IMR-90 (cell line): ENCODE data around the gene MOB4. TPM values are rescaled to one million over a fixed set of nuclear protein-coding genes. Genes with fewer than 3 reads are reported as not detected.
"Not testable (repeated sequence)": the region's sequence is repeated elsewhere in the genome, so short reads cannot be mapped to it uniquely, and the experiment has no call there.

Source experiments
- ATAC-seq: fragments of 200-7000 bp; cut with Tn5 transposase; 2 replicates; pipeline ENCODE4 v1.9.1; 2020; ENCODE audit warnings: low read depth, mild to moderate bottlenecking, moderate library complexity
- BruUV-seq: library from RNA; stranded (reverse); fragments of 400-500 nt; replicated peaks from 2 replicates; lab custom pipeline; 2021; lab: Mats Ljungman, UMichigan
- CTCF ChIA-PET: fragments of 300-600 bp; formaldehyde crosslinking; extraction: SDS; loops from one replicate; lab custom pipeline; 2021; ENCODE audit warnings: antibody characterized with exemption; lab: Yijun Ruan, JAX
- POLR2A ChIA-PET: fragments of 300-600 bp; sonication (Branson Sonifier 250); formaldehyde crosslinking; loops from one replicate; lab custom pipeline; 2022; ENCODE audit warnings: antibody characterized with exemption; ENCODE audit not compliant: unreplicated experiment; lab: Charles Lee
- DNase-seq: peaks from one replicate; pipeline ENCODE4 v3.0.0; 2013
- H2AFZ ChIP-seq: replicated peaks from 2 replicates; pipeline ENCODE3; 2013; ENCODE audit warnings: low read length, mild to moderate bottlenecking; ENCODE audit not compliant: poor library complexity
- H2AK5ac ChIP-seq: 2 replicates; pipeline ENCODE4 v1.6.1; 2013; ENCODE audit warnings: low read depth, low read length, inconsistent platforms
- H2AK9ac ChIP-seq: replicated peaks from 2 replicates; pipeline ENCODE3; 2013; ENCODE audit warnings: mild to moderate bottlenecking, low read depth, low read length, moderate library complexity; ENCODE audit not compliant: poor library complexity
- H2BK120ac ChIP-seq: 2 replicates; pipeline ENCODE4 v1.6.1; 2013; ENCODE audit warnings: low read depth, low read length, inconsistent platforms
- H2BK15ac ChIP-seq: 3 replicates; pipeline ENCODE4 v1.6.1; 2013; ENCODE audit warnings: low read depth, low read length, inconsistent platforms
- H2BK20ac ChIP-seq: 2 replicates; pipeline ENCODE4 v1.6.1; 2013; ENCODE audit warnings: low read depth, mild to moderate bottlenecking, inconsistent platforms, low read length, moderate library complexity
- H2BK5ac ChIP-seq: 2 replicates; pipeline ENCODE4 v1.6.1; 2013; ENCODE audit warnings: mild to moderate bottlenecking, low read depth, low read length, inconsistent platforms; ENCODE audit not compliant: poor library complexity, severe bottlenecking
- H3K14ac ChIP-seq: replicated peaks from 2 replicates; pipeline ENCODE4 v1.6.1; 2013; ENCODE audit warnings: low read depth, low read length, inconsistent platforms
- H3K18ac ChIP-seq: 2 replicates; pipeline ENCODE4 v1.6.1; 2013; ENCODE audit warnings: low read depth, low read length, control low read depth
- H3K23ac ChIP-seq: 2 replicates; pipeline ENCODE4 v1.6.1; 2013; ENCODE audit warnings: low read depth, low read length, inconsistent platforms
- H3K27ac ChIP-seq: 2 replicates; pipeline ENCODE4 v1.5.1; 2013; ENCODE audit warnings: mild to moderate bottlenecking, control low read depth, low read length; ENCODE audit not compliant: insufficient read depth
- H3K27me3 ChIP-seq: 2 replicates; pipeline ENCODE4 v1.6.1; 2013; ENCODE audit warnings: low read length; ENCODE audit not compliant: control insufficient read depth, insufficient read depth
- H3K36me3 ChIP-seq: 2 replicates; pipeline ENCODE4 v1.6.1; 2013; ENCODE audit warnings: low read length, mixed read lengths; ENCODE audit not compliant: control insufficient read depth, insufficient read depth
- H3K4ac ChIP-seq: 2 replicates; pipeline ENCODE4 v1.6.1; 2013; ENCODE audit warnings: low read depth, low read length, inconsistent platforms
- H3K4me1 ChIP-seq: 2 replicates; pipeline ENCODE4 v1.6.1; 2013; ENCODE audit warnings: low read length, mixed read lengths; ENCODE audit not compliant: control insufficient read depth, insufficient read depth
- H3K4me2 ChIP-seq: 2 replicates; pipeline ENCODE4 v1.6.1; 2013; ENCODE audit warnings: low read depth, mild to moderate bottlenecking, control low read depth, low read length, moderate library complexity
- H3K4me3 ChIP-seq: 2 replicates; pipeline ENCODE4 v1.5.1; 2013; ENCODE audit warnings: low read depth, mild to moderate bottlenecking, control low read depth, low read length, moderate library complexity; ENCODE audit not compliant: insufficient read depth
- H3K56ac ChIP-seq: 2 replicates; pipeline ENCODE4 v1.6.1; 2013; ENCODE audit warnings: low read length, inconsistent platforms; ENCODE audit not compliant: insufficient read depth; ENCODE audit errors: extremely low read depth
- H3K79me1 ChIP-seq, 2 experiments: 2 replicates each; pipeline ENCODE4 v1.6.1; 2013; ENCODE audit warnings: low read length in 2 of 2, inconsistent platforms in 1 of 2, low read depth in 1 of 2
- H3K9ac ChIP-seq: 2 replicates; pipeline ENCODE4 v1.6.1; 2013; ENCODE audit warnings: low read depth, low read length, control low read depth
- H3K9me1 ChIP-seq: 2 replicates; pipeline ENCODE4 v1.6.1; 2013; ENCODE audit warnings: low read length, inconsistent platforms; ENCODE audit not compliant: insufficient read depth
- H3K9me3 ChIP-seq: 2 replicates; pipeline ENCODE4 v1.6.1; 2013; ENCODE audit warnings: low read length; ENCODE audit not compliant: control insufficient read depth, insufficient read depth
- H4K20me1 ChIP-seq: 2 replicates; pipeline ENCODE4 v1.6.1; 2013; ENCODE audit warnings: low read length, inconsistent platforms; ENCODE audit not compliant: insufficient read depth
- H4K5ac ChIP-seq: 2 replicates; pipeline ENCODE4 v1.6.1; 2013; ENCODE audit warnings: mild to moderate bottlenecking, low read depth, low read length, control low read depth
- H4K8ac ChIP-seq, 2 experiments: 2 replicates each; pipeline ENCODE4 v1.6.1; 2013; ENCODE audit warnings: low read depth in 2 of 2, low read length in 2 of 2, control low read depth in 1 of 2, inconsistent platforms in 1 of 2
- H4K91ac ChIP-seq: 2 replicates; pipeline ENCODE4 v1.6.1; 2013; ENCODE audit warnings: low read depth, low read length, inconsistent platforms; ENCODE audit not compliant: insufficient read depth
- CEBPB ChIP-seq: IDR thresholded peaks from 2 replicates; pipeline ENCODE4 v1.6.1; 2012; ENCODE audit warnings: low read depth, low read length, improper control_type of control experiment
- CHD1 ChIP-seq: IDR thresholded peaks from 2 replicates; pipeline ENCODE4 v1.6.1; 2012; ENCODE audit warnings: low read depth, low read length, improper control_type of control experiment
- MXI1 ChIP-seq: IDR thresholded peaks from 2 replicates; pipeline ENCODE4 v1.6.1; 2012; ENCODE audit warnings: low read depth, mild to moderate bottlenecking, low read length, moderate library complexity, borderline replicate concordance
- NFE2L2 ChIP-seq: fragments of 150-350 bp; IDR thresholded peaks from 2 replicates; pipeline ENCODE4 v1.6.1; 2016; ENCODE audit warnings: low read depth, mild to moderate bottlenecking, low read length
- RAD21 ChIP-seq: IDR thresholded peaks from 2 replicates; pipeline ENCODE4 v1.6.1; 2012; ENCODE audit warnings: low read length, improper control_type of control experiment
- RFX5 ChIP-seq: IDR thresholded peaks from 2 replicates; pipeline ENCODE4 v1.8.0; 2012; ENCODE audit warnings: low read depth, mild to moderate bottlenecking, low read length, moderate library complexity
- SMC3 ChIP-seq: fragments of 150-350 bp; IDR thresholded peaks from 2 replicates; pipeline ENCODE4 v1.6.1; 2016; ENCODE audit warnings: low read depth, mild to moderate bottlenecking, antibody characterized with exemption, low read length, moderate library complexity
- WGBS, 2 experiments: methylation state at CpG; one replicate each; pipeline versions ENCODE4 v1.1.5 to v1.1.7; 2013; ENCODE audit warnings: missing lambda C conversion rate in 2 of 2; ENCODE audit not compliant: insufficient read length in 1 of 2; ENCODE audit errors: extremely low coverage in 2 of 2; 5-methylcytosine and 5-hydroxymethylcytosine counted together
- dilution Hi-C: fragments of 300-500 bp; cut with HindIII; formaldehyde crosslinking; loops from one replicate; pipeline ENCODE4 v1.14.3; 2018; ENCODE audit warnings: low sequenced_read_pairs; ENCODE audit not compliant: unreplicated experiment
- in situ Hi-C: fragments of 300-500 bp; cut with MboI; formaldehyde crosslinking; loops from 3 replicates; pipeline ENCODE4 v1.14.3; 2019; ENCODE audit warnings: low sequenced_read_pairs, inconsistent platforms, mixed read lengths
- intact Hi-C: fragments of 100-400 bp; cut with micrococcal nuclease; formaldehyde crosslinking; loops from 2 replicates; pipeline ENCODE4 v1.10.0; 2022
- polyA plus RNA-seq, 3 experiments: library from polyadenylated mRNA; depleted of rRNA; stranded (reverse); fragments of >200 nt; gene quantifications; 2 replicates each; pipeline ENCODE4 v1.2.3, GENCODE V29; 2012; ENCODE audit warnings: low replicate concordance in 1 of 3
- total RNA-seq: library from RNA; depleted of rRNA; stranded (reverse); fragments of >200 nt; gene quantifications from 2 replicates; pipeline ENCODE4 v1.2.3, GENCODE V29; 2012

Gene MOB4
- total and polyA plus RNA-seq, 2 of the 4 experiments (the other 2 are of a cell fraction) = 34.8 to 36.0 TPM

GRCh38 chr2:197577446-197577845 lies 61.6 kb downstream of the MOB4 start:
- Histone ChIP-seq H2BK20ac (no peak overlapping the region), H3K4me1 (peaks cover 3% of the 10 kb centered on the region; the same call in 1 of the 2 replicates), H3K36me3 (peaks cover 4% of the 10 kb centered on the region; the same call in 1 of the 2 replicates), H3K9me1 (peaks cover 7% of the 10 kb centered on the region; the same call in 1 of the 2 replicates), H3K79me1 (no peaks in the 10 kb centered on the region), H3K4me3 (no peak overlapping the region), H4K91ac (no peak overlapping the region), H3K56ac (no peak overlapping the region), H4K5ac (no peak overlapping the region), H2BK5ac (no peak overlapping the region), H3K18ac (no peak overlapping the region), H3K9ac (no peak overlapping the region), H2BK120ac (no peak overlapping the region), H3K27ac (no peak overlapping the region), H3K14ac (no peak overlapping the region), H2AK5ac (no peak overlapping the region), H4K8ac (no peak overlapping the region), H3K27me3 (no peaks in the 10 kb centered on the region), H2BK15ac (no peak overlapping the region), H3K9me3 (peaks cover 4% of the 10 kb centered on the region), H3K23ac (no peak overlapping the region), H2AK9ac (peak overlapping the region; percentile 50), H3K4me2 (no peak overlapping the region), H3K4ac (no peak overlapping the region), H4K20me1 (no peaks in the 10 kb centered on the region), H2AFZ (no peak overlapping the region)
- dilution Hi-C loops (no loop called here), in situ Hi-C loops (no loop called here), intact Hi-C loops (no loop called here)
- no TSS peak for BruUV-seq
- POLR2A ChIA-PET = no interaction called here
- CTCF ChIA-PET = no interaction called here
- ATAC-seq (no peak), DNase-seq (no peak)
- WGBS, 2 experiments = 87% methylated on average over 2 of the region's 4 CpGs; no CpG with 5 or more reads in 1 of the 2 experiments
- no peak for TF ChIP-seq CEBPB
- no peak for TF ChIP-seq RFX5
- TF ChIP-seq NFE2L2 = no peak
- TF ChIP-seq SMC3 = no peak
- no peak for TF ChIP-seq MXI1
- no peak for TF ChIP-seq CHD1
- no peak for TF ChIP-seq RAD21

DNA sequence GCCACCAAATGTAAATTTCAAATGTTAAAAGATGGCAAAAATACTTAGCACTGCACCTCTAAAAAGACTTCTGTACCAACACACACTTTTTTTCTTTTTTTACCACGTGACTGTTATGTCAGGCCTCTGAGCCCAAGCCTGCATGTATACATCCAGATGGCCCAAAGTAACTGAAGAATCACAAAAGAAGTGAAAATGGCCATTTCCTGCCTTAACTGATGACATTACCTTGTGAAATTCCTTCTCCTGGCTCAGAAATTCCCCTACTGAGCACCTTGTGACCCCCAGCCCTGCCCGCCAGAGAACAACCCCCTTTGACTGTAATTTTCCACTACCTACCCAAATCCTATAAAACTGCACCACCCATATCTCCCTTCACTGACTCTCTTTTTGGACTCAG lies 62.4 kb downstream of the MOB4 start:
- CTCF ChIA-PET, POLR2A ChIA-PET: not testable (repeated sequence)

More for the DNA sequence above, 62.4 kb downstream of the MOB4 start:
- H2BK5ac ChIP-seq, H3K9me3 ChIP-seq, H3K14ac ChIP-seq, H3K23ac ChIP-seq, H2BK120ac ChIP-seq, H3K36me3 ChIP-seq, H4K91ac ChIP-seq, H2AK5ac ChIP-seq, H3K18ac ChIP-seq, H2AFZ ChIP-seq, H2AK9ac ChIP-seq, H4K8ac ChIP-seq, in situ Hi-C loops, H3K4me1 ChIP-seq, H3K27ac ChIP-seq, H3K4me3 ChIP-seq, dilution Hi-C loops, H3K27me3 ChIP-seq, H3K56ac ChIP-seq, H4K20me1 ChIP-seq, H3K9me1 ChIP-seq, BruUV-seq, H2BK15ac ChIP-seq, H3K4me2 ChIP-seq, H3K79me1 ChIP-seq, intact Hi-C loops, H3K9ac ChIP-seq, H3K4ac ChIP-seq, ATAC-seq, H2BK20ac ChIP-seq, H4K5ac ChIP-seq, DNase-seq: not testable (repeated sequence)
- 83% methylated on average over 2 of the region's 2 CpGs; no CpG with 5 or more reads in 1 of the 2 experiments for WGBS, 2 experiments
